H1 (cell line): ENCODE data around the gene LRRC45. TPM values are rescaled to one million over a fixed set of nuclear protein-coding genes. Genes with fewer than 3 reads are reported as not detected.

ENCODE experiments used
- CTCF ChIA-PET: fragments of 300-600 bp; sonication (Branson Sonifier 250); formaldehyde crosslinking; loops from one replicate; lab custom pipeline; 2021; ENCODE audit not compliant: partially characterized antibody; lab: Charles Lee
- POLR2A ChIA-PET: fragments of 300-600 bp; sonication (Branson Sonifier 250); formaldehyde crosslinking; loops from one replicate; lab custom pipeline; 2021; ENCODE audit warnings: inconsistent platforms; ENCODE audit not compliant: partially characterized antibody; lab: Charles Lee
- DNase-seq, 2 experiments: peaks; one replicate each; pipeline versions ENCODE4 v3.0.0 to v3.0.0-alpha.2; 2010 to 2022; ENCODE audit warnings: low spot score in 2 of 2, low read depth in 1 of 2, mixed read lengths in 1 of 2
- FAIRE-seq: peaks from 2 replicates; lab custom pipeline; 2011; peaks lifted over from hg19 to GRCh38; lab: Jason Lieb, UNC
- H2AFZ ChIP-seq: 2 replicates; pipeline ENCODE4 v1.8.1; 2012; ENCODE audit warnings: low read length, inconsistent platforms
- H2AK5ac ChIP-seq: 2 replicates; pipeline ENCODE4 v1.6.1; 2013; ENCODE audit warnings: low read depth, low read length
- H2BK120ac ChIP-seq: replicated peaks from 2 replicates; pipeline ENCODE3; 2013; ENCODE audit warnings: low read depth, low read length, inconsistent platforms
- H2BK12ac ChIP-seq: 2 replicates; pipeline ENCODE4 v1.6.1; 2013; ENCODE audit warnings: low read depth, low read length
- H2BK15ac ChIP-seq: 2 replicates; pipeline ENCODE4 v1.6.1; 2013; ENCODE audit warnings: low read length
- H2BK20ac ChIP-seq: 2 replicates; pipeline ENCODE4 v1.6.1; 2013; ENCODE audit warnings: low read length
- H2BK5ac ChIP-seq: 2 replicates; pipeline ENCODE4 v1.6.1; 2013; ENCODE audit warnings: low read depth, low read length
- H3K14ac ChIP-seq: 2 replicates; pipeline ENCODE4 v1.6.1; 2013; ENCODE audit warnings: inconsistent platforms; ENCODE audit not compliant: insufficient read length
- H3K18ac ChIP-seq: 2 replicates; pipeline ENCODE4 v1.6.1; 2013; ENCODE audit warnings: low read length; ENCODE audit errors: extremely low read depth
- H3K23ac ChIP-seq: 2 replicates; pipeline ENCODE4 v1.6.1; 2013; ENCODE audit warnings: inconsistent platforms; ENCODE audit not compliant: insufficient read length
- H3K23me2 ChIP-seq: 2 replicates; pipeline ENCODE4 v1.6.1; 2013; ENCODE audit warnings: low read depth, low read length
- H3K27ac ChIP-seq: 2 replicates; pipeline ENCODE4 v1.6.1; 2011; ENCODE audit warnings: low read depth, low read length, inconsistent platforms
- H3K27me3 ChIP-seq, 4 experiments: replicated peaks in 1 of 4; 1 replicate in 1 of 4; 2 replicates in 3 of 4; pipeline versions ENCODE4 v1.6.1 to v1.8.1; 2011 to 2013; ENCODE audit warnings: low read length in 3 of 4, mild to moderate bottlenecking in 3 of 4, inconsistent platforms in 2 of 4, mixed read lengths in 2 of 4, moderate library complexity in 1 of 4; ENCODE audit not compliant: control insufficient read depth in 3 of 4, insufficient read depth in 3 of 4; ENCODE audit errors: extremely low read depth in 1 of 4
- H3K36me3 ChIP-seq, 4 experiments: 2 replicates each; pipeline versions ENCODE4 v1.6.1 to v1.8.1; 2011 to 2013; ENCODE audit warnings: mild to moderate bottlenecking in 4 of 4, low read length in 3 of 4, moderate library complexity in 2 of 4, control low read depth in 1 of 4, inconsistent platforms in 1 of 4; ENCODE audit not compliant: insufficient read depth in 4 of 4, control insufficient read depth in 2 of 4
- H3K4ac ChIP-seq: replicated peaks from 2 replicates; pipeline ENCODE3; 2013; ENCODE audit warnings: low read length, low read depth, mixed read lengths, inconsistent platforms; ENCODE audit not compliant: insufficient read length
- H3K4me1 ChIP-seq, 4 experiments: replicated peaks in 1 of 4; 1 replicate in 1 of 4; 2 replicates in 3 of 4; pipeline versions ENCODE4 v1.6.1 to v1.8.1; 2011 to 2013; ENCODE audit warnings: low read length in 3 of 4, inconsistent platforms in 2 of 4, mixed read lengths in 1 of 4; ENCODE audit not compliant: insufficient read depth in 4 of 4, control insufficient read depth in 3 of 4
- H3K4me2 ChIP-seq, 2 experiments: 2 replicates each; pipeline versions ENCODE4 v1.6.1 to v1.8.1; 2011 to 2013; ENCODE audit warnings: low read depth in 2 of 2, low read length in 2 of 2, control low read depth in 1 of 2, inconsistent platforms in 1 of 2, mild to moderate bottlenecking in 1 of 2; ENCODE audit not compliant: insufficient read depth in 1 of 2
- H3K4me3 ChIP-seq, 4 experiments: fragments of 200-600, 300-600 bp in 1 of 4; sonication (generic), shearing (Covaris generic), sonication (Bioruptor Twin) in 1 of 4; 2 replicates each; pipeline versions ENCODE4 v1.5.1 to v1.8.1; 2011 to 2016; ENCODE audit warnings: low read length in 4 of 4, low read depth in 3 of 4, control low read depth in 2 of 4, inconsistent platforms in 2 of 4, mild to moderate bottlenecking in 2 of 4, mixed read lengths in 1 of 4, moderate library complexity in 1 of 4; ENCODE audit not compliant: insufficient read depth in 2 of 4; ENCODE audit errors: extremely low read depth in 1 of 4
- H3K56ac ChIP-seq: replicated peaks from 2 replicates; pipeline ENCODE3; 2013; ENCODE audit warnings: low read depth, mild to moderate bottlenecking, mixed read lengths, low read length, inconsistent platforms; ENCODE audit not compliant: insufficient read length
- H3K79me1 ChIP-seq: 2 replicates; pipeline ENCODE4 v1.6.1; 2013; ENCODE audit warnings: low read depth, low read length, control low read depth
- H3K79me2 ChIP-seq, 2 experiments: 2 replicates each; pipeline versions ENCODE4 v1.6.1 to v1.8.1; 2012 to 2013; ENCODE audit warnings: low read length in 2 of 2, mild to moderate bottlenecking in 2 of 2, inconsistent platforms in 1 of 2; ENCODE audit not compliant: insufficient read depth in 2 of 2, control insufficient read depth in 1 of 2
- H3K9ac ChIP-seq, 4 experiments: replicated peaks in 1 of 4; 1 replicate in 1 of 4; 2 replicates in 3 of 4; pipeline versions ENCODE4 v1.6.1 to v1.8.1; 2011 to 2013; ENCODE audit warnings: low read depth in 3 of 4, low read length in 3 of 4, control low read depth in 2 of 4, mild to moderate bottlenecking in 2 of 4, moderate library complexity in 2 of 4, inconsistent platforms in 1 of 4; ENCODE audit errors: extremely low read depth in 1 of 4
- H3K9me3 ChIP-seq, 2 experiments: 2 replicates each; pipeline versions ENCODE4 v1.6.1 to v1.8.1; 2012 to 2013; ENCODE audit warnings: mild to moderate bottlenecking in 2 of 2, moderate library complexity in 2 of 2, control low read depth in 1 of 2, inconsistent platforms in 1 of 2, low read depth in 1 of 2, low read length in 1 of 2, mixed read lengths in 1 of 2; ENCODE audit not compliant: insufficient read depth in 2 of 2
- H4K20me1 ChIP-seq, 2 experiments: replicated peaks in 1 of 2; 2 replicates each; pipeline versions ENCODE3 to v1.8.1; 2011 to 2013; ENCODE audit warnings: inconsistent platforms in 2 of 2, low read length in 2 of 2, mild to moderate bottlenecking in 1 of 2; ENCODE audit not compliant: insufficient read depth in 2 of 2, control insufficient read depth in 1 of 2
- H4K5ac ChIP-seq: 2 replicates; pipeline ENCODE4 v1.6.1; 2013; ENCODE audit warnings: low read length, low read depth, mixed read lengths, inconsistent platforms; ENCODE audit not compliant: insufficient read length
- H4K8ac ChIP-seq: 2 replicates; pipeline ENCODE4 v1.8.0; 2013; ENCODE audit warnings: mild to moderate bottlenecking, moderate library complexity, low read length, inconsistent platforms; ENCODE audit not compliant: insufficient read depth; ENCODE audit errors: extremely low read depth
- H4K91ac ChIP-seq: replicated peaks from 2 replicates; pipeline ENCODE3; 2013; ENCODE audit warnings: low read length, mixed read lengths, inconsistent platforms; ENCODE audit not compliant: insufficient read length
- CBX8 ChIP-seq: fragments of 300-800, 300-1000 bp; sonication (generic); IDR thresholded peaks from 2 replicates; pipeline ENCODE4 v1.7.1; 2016; ENCODE audit warnings: low read depth, low read length, borderline replicate concordance
- GTF2F1 ChIP-seq: IDR thresholded peaks from 2 replicates; pipeline ENCODE4 v1.6.1; 2012; ENCODE audit warnings: low read depth, low read length, improper control_type of control experiment, borderline replicate concordance
- NRF1 ChIP-seq: IDR thresholded peaks from 2 replicates; pipeline ENCODE4 v1.6.1; 2011; ENCODE audit warnings: mild to moderate bottlenecking, low read depth, low read length, improper control_type of control experiment
- POLR2A ChIP-seq, 2 experiments: IDR thresholded peaks; 1 replicate in 1 of 2; 2 replicates in 1 of 2; pipeline ENCODE4 v1.6.1; 2011; ENCODE audit warnings: low read depth in 2 of 2, low read length in 2 of 2, mild to moderate bottlenecking in 2 of 2; ENCODE audit errors: control extremely low read depth in 1 of 2
- POLR2AphosphoS5 ChIP-seq: IDR thresholded peaks from 2 replicates; pipeline ENCODE4 v1.6.1; 2011; ENCODE audit warnings: low read depth, low read length
- RAD21 ChIP-seq, 2 experiments: IDR thresholded peaks in 1 of 2; conservative IDR thresholded peaks in 1 of 2; 2 replicates each; pipeline ENCODE4 v1.6.1; 2011; ENCODE audit warnings: low read depth in 2 of 2, low read length in 2 of 2, improper control_type of control experiment in 1 of 2, inconsistent platforms in 1 of 2, mild to moderate bottlenecking in 1 of 2, moderate library complexity in 1 of 2
- RNF2 ChIP-seq: fragments of 200-900, 300-1000 bp; sonication (generic); IDR thresholded peaks from 2 replicates; pipeline ENCODE4 v1.7.1; 2016; ENCODE audit warnings: borderline replicate concordance, low read depth, mild to moderate bottlenecking, antibody characterized with exemption, low read length; ENCODE audit not compliant: poor library complexity, severe bottlenecking; ENCODE audit errors: missing control alignments
- WGBS, 2 experiments: shearing (Covaris generic) in 1 of 2; methylation state at CpG; one replicate each; pipeline versions ENCODE4 v1.1.6 to v1.1.7; 2013 to 2015; ENCODE audit warnings: low lambda C conversion rate in 2 of 2, mixed read lengths in 2 of 2, inconsistent platforms in 1 of 2, low coverage in 1 of 2, missing lambda C conversion rate in 1 of 2; ENCODE audit not compliant: insufficient replicate concordance in 2 of 2, insufficient coverage in 1 of 2, insufficient read length in 1 of 2; ENCODE audit errors: extremely low coverage in 1 of 2, missing lambda C conversion rate in 1 of 2; 5-methylcytosine and 5-hydroxymethylcytosine counted together
- polyA plus RNA-seq, 7 experiments: library from polyadenylated mRNA; depleted of rRNA in 3 of 7; stranded (reverse) in 5 of 7; unstranded in 2 of 7; fragments of >200 nt in 5 of 7; fragments of 200-250 nt in 2 of 7; gene quantifications; 1 replicate in 5 of 7; 2 replicates in 1 of 7; 4 replicates in 1 of 7; pipeline versions ENCODE4 v1.2.1 to v1.2.3, GENCODE V29; 2011 to 2013; ENCODE audit warnings: missing spikeins in 2 of 7, mixed read lengths in 2 of 7
- total RNA-seq: library from RNA; stranded (reverse); fragmentation: NEBNext Ultra II Directional; extraction: Animal tissue kit (Norgen Biotek cat#: 25700); gene quantifications from 2 replicates; pipeline ENCODE4 v1.2.1, GENCODE V29; 2021
- TF ChIP-seq, protein P1 (sequence below): IDR thresholded peaks from 2 replicates; pipeline ENCODE4 v1.6.1; 2012; ENCODE audit warnings: low read length, inconsistent platforms

LRRC45 gene
- total and polyA plus RNA-seq, 2 of the 8 experiments (the other 6 are each of a cell fraction or from before 2014, with no cell fraction given) = 11.5 to 29.0 TPM

DNA sequence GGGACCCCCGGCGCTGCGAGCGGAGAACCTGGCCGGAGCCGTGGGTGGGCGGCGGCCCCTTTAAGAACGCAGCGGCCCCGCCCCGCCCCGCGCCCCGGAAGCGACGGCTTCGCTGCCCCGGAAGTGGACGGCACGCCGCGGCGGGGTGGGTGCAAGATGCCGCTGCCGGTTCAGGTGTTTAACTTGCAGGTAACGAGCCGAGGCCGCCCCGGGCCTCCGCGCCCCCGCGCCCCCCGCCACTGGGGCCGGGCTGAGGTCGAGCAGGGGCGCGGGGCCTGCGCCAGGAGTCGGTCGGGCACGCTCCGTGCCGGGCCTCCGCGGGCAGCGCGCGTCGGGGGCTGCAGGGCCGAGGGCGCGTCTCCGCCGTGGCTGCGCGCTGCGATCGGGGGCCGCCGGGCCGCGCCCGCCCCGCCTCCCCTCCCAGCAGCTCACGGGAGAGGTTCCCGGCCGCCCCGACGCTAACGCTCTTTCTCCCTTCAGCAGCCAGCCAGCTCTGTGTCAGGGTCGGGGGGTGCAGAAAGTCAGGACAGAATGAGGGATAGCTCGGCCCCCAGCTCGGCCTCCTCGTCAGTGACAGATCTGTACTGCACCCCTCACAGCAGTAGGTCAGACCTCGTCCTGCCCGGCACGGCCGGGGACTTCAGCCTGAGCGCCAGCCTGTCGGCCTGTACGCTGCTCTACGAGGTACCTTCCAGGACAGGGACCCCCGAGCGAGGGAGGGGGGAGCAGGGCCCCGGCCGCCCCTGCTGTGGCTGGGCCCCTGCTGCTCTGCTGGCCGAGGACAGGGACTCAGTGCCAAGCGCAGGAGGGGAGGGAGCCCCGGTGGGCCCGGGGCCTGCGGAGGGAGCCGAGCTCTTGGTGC, 28.9 kb downstream of the LRRC45 start, which contains the start of the genes GPS1 and RFNG:
Gene GPS1 (plus strand): TSS at position 123 of the 862 bp plus-strand sequence. CDS start 34 bp downstream, at position 157.
Gene RFNG (minus strand): TSS at position 36 of the 862 bp plus-strand sequence. CDS start 45 bp downstream, outside the sequence.
- H2BK15ac ChIP-seq = no peak within 1 kb of the TSS
- CTCF ChIA-PET = interaction anchor here (0.6 to 5.4 kb wide), 5 partner anchors 9 to 53 kb away, joined by 3 to 40 read pairs (median 4); partner anchors contain the start of genes DCXR and RAC3
- H2BK12ac ChIP-seq = no peak within 1 kb of the TSS
- peaks cover 6% of the 10 kb centered on the region; the same call in 1 of the 2 replicates for H3K23me2 ChIP-seq
- H3K56ac ChIP-seq = peak within 1 kb of the TSS; percentile 46
- H3K36me3 ChIP-seq = peaks cover 5 to 34% (median 16%) of the 10 kb centered on the region in 4 experiments
- no peaks in the 10 kb centered on the region for H3K9me3 ChIP-seq
- H3K79me2 ChIP-seq = peaks cover 0 to 12% of the 10 kb centered on the region in 2 experiments; a peak in 1 of 4 replicates
- no peak for FAIRE-seq
- peak within 1 kb of the TSS; percentile 21 for H3K4ac ChIP-seq
- no peak within 1 kb of the TSS for H3K27ac ChIP-seq
- H4K20me1 ChIP-seq = peaks cover 4 to 18% of the 10 kb centered on the region in 2 experiments
- H3K4me1 ChIP-seq = peaks cover 0 to 11% (median 6%) of the 10 kb centered on the region in 4 experiments; a peak in 5 of 7 replicates
- H4K91ac ChIP-seq = peak within 1 kb of the TSS; percentile 25
- no peak within 1 kb of the TSS for H2BK5ac ChIP-seq
- H2BK20ac ChIP-seq = no peak within 1 kb of the TSS
- H4K8ac ChIP-seq = peak within 1 kb of the TSS; percentile 51
- peak within 1 kb of the TSS; percentile 60 for H3K18ac ChIP-seq
- peak within 1 kb of the TSS; percentile 77 to 97 for H3K4me2 ChIP-seq
- peak within 1 kb of the TSS; percentile 72 to 94 (median 86) for H3K4me3 ChIP-seq
- POLR2A ChIA-PET = interaction anchor here (1.0 to 13.2 kb wide), 13 partner anchors 9 to 44 kb away, joined by 3 to 161 read pairs (median 4); partner anchors contain the start of genes DCXR, DUS1L and RAC3
- H3K79me1 ChIP-seq = peaks cover 6% of the 10 kb centered on the region; the same call in 1 of the 2 replicates
- no peak within 1 kb of the TSS for H2BK120ac ChIP-seq
- H3K9ac ChIP-seq = peak within 1 kb of the TSS; percentile 38 to 62 (median 50); a peak in 5 of 7 replicates
- peak within 1 kb of the TSS; percentile 24 for H4K5ac ChIP-seq
- H2AFZ ChIP-seq = no peak within 1 kb of the TSS
- H3K14ac ChIP-seq = no peak within 1 kb of the TSS
- no peaks in the 10 kb centered on the region; a peak in 1 of 7 replicates for H3K27me3 ChIP-seq
- H2AK5ac ChIP-seq = no peak within 1 kb of the TSS
- no peak within 1 kb of the TSS for H3K23ac ChIP-seq
- peak in 1 of 2 experiments; percentile 86 for DNase-seq
- 4% methylated on average over 21 of the region's 94 CpGs; no CpG with 5 or more reads in 1 of the 2 experiments for WGBS, 2 experiments
- TF ChIP-seq POLR2AphosphoS5 (no peak), CBX8 (no peak), NRF1 (no peak), GTF2F1 (no peak), RNF2 (no peak), RAD21 (IDR thresholded peaks at IDR 0.05 in 1 of 2, conservative IDR thresholded peaks at IDR 0.05 in 1 of 2; ENCODE audit: low read depth in 2 of 2, low read length in 2 of 2) (no peak), POLR2A (IDR thresholded peaks at IDR 0.05; ENCODE audit: control extremely low read depth in 1 of 2, low read depth in 2 of 2, low read length in 2 of 2) (no peak; a peak in 1 of 3 replicates)
- TF ChIP-seq, protein P1, sequence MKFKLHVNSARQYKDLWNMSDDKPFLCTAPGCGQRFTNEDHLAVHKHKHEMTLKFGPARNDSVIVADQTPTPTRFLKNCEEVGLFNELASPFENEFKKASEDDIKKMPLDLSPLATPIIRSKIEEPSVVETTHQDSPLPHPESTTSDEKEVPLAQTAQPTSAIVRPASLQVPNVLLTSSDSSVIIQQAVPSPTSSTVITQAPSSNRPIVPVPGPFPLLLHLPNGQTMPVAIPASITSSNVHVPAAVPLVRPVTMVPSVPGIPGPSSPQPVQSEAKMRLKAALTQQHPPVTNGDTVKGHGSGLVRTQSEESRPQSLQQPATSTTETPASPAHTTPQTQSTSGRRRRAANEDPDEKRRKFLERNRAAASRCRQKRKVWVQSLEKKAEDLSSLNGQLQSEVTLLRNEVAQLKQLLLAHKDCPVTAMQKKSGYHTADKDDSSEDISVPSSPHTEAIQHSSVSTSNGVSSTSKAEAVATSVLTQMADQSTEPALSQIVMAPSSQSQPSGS = no peak
